Psoas muscle (tissue), 8 donors: ENCODE data around the gene EGLN1. TPM values are rescaled to one million over a fixed set of nuclear protein-coding genes. Genes with fewer than 3 reads are reported as not detected.

Experiments
- ATAC-seq, 4 donors: fragments of 200-7000 bp; cut with Tn5 transposase; one replicate each; pipeline ENCODE4 v1.9.1; 2020; ENCODE audit warnings: moderate library complexity in 3 of 4, mild to moderate bottlenecking in 2 of 4
- DNase-seq, 2 donors: peaks; one replicate each; pipeline ENCODE4 v3.0.0-alpha.2; 2020
- H3K27ac ChIP-seq: fragments of 200-600 bp; one replicate; pipeline ENCODE4 v1.8.0; 2022
- H3K27me3 ChIP-seq, 3 donors: fragments of 200-600 bp in 1 of 3; one replicate each; pipeline versions ENCODE4 v1.6.1 to v1.8.0; 2013 to 2022; ENCODE audit warnings: low read length in 2 of 3, mild to moderate bottlenecking in 2 of 3, moderate library complexity in 1 of 3; ENCODE audit not compliant: insufficient read depth in 3 of 3
- H3K36me3 ChIP-seq, 2 donors: fragments of 200-600 bp in 1 of 2; one replicate each; pipeline versions ENCODE4 v1.6.1 to v1.8.0; 2013 to 2022; ENCODE audit warnings: low read depth in 1 of 2, mild to moderate bottlenecking in 1 of 2, moderate library complexity in 1 of 2; ENCODE audit not compliant: insufficient read depth in 1 of 2
- H3K4me1 ChIP-seq: fragments of 200-600 bp; one replicate; pipeline ENCODE4 v1.8.0; 2022
- H3K4me3 ChIP-seq: fragments of 200-600 bp; one replicate; pipeline ENCODE4 v1.8.0; 2022; ENCODE audit warnings: mild to moderate bottlenecking
- H3K9me3 ChIP-seq: fragments of 200-600 bp; one replicate; pipeline ENCODE4 v1.8.0; 2022
- WGBS, 3 donors: extraction: QIAGEN DNeasy Blood & Tissue Kit; methylation state at CpG; one replicate each; pipeline versions ENCODE4 v1.1.6 to v1.1.7; 2013; 5-methylcytosine and 5-hydroxymethylcytosine counted together
- intact Hi-C, 2 donors: fragments of 100-400 bp; cut with DNase I; formaldehyde crosslinking; loops; one replicate each; pipeline versions ENCODE4 v1.11.0 to v1.14.2; 2022
- polyA plus RNA-seq, 3 donors: library from polyadenylated mRNA; stranded (reverse); fragments of 200-250 nt; gene quantifications; one replicate each; pipeline ENCODE4 v1.2.3, GENCODE V29; 2013
- total RNA-seq, 4 donors: library from RNA; stranded (reverse); fragmentation: NEBNext Ultra II Directional in 2 of 4; extraction: Animal tissue kit (Norgen Biotek cat#: 25700) in 2 of 4; gene quantifications; one replicate each; pipeline versions ENCODE4 v1.2.1 to v1.2.4, GENCODE V29; 2021 to 2023
- TF ChIP-seq, protein P1 (sequence below): fragments of 200-600 bp; IDR thresholded peaks from one replicate; pipeline ENCODE4 v1.8.0; 2022; ENCODE audit warnings: antibody characterized with exemption
- donor health status: healthy with polysubstance abuse.
- donor health status: DM: no; HTN: no; CAD: no; lungs with moderate emphysema.
- donor health status: Bipolar disorder and iron deficiency.
- donor health status: healthy.
- donor health status: DM: yes; HTN: yes; CAD: no.
- donor health status: DM: no; HTN: no; CAD: no.
- donor health status: DM: no; HTN: no; CAD: no.
- donor health status: DM: yes; HTN: yes; CAD: no.

Gene EGLN1
- total and polyA plus RNA-seq, 7 donors, result 52.4 to 596 (median 230) TPM

DNA sequence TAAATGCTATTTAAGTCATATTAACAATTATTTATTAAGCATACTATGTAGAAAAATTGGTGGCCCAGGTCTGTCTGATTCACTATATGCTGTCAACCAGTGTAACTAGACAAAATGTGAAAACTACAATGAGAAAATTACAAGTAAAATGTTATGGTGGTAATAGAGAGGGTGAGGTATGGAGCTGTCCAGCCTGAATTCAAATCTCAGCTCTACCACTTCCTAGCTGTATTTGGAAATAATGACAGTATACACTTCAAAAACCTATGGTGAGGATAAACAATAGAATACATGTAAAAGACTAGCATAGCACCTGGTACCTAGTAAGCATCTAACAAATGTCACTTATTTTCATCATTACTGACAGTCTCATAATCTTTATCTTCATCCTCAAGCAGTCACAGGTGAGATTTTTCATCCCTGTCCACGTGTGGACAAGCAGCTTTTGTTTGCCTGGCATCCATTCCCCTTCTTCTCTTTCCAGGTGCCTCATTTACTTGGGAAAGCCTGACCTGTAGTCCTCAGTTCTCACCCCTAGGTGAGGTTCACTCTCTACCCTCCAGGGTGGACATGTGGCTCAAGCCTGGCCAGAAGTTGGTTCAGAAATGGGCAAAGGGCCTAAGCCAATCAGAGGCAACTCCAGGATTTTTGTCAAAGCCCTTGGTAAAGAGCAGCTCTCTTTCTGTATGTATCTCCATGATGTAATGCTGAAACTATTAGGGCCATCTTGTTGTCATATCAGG is 29.5 kb downstream of the EGLN1 start:
- intact Hi-C loops, result no loop called here
- no peak for DNase-seq
- peaks cover 53% of the 10 kb centered on the region for H3K4me1 ChIP-seq
- no peaks in the 10 kb centered on the region for H3K9me3 ChIP-seq
- TF ChIP-seq, protein P1, sequence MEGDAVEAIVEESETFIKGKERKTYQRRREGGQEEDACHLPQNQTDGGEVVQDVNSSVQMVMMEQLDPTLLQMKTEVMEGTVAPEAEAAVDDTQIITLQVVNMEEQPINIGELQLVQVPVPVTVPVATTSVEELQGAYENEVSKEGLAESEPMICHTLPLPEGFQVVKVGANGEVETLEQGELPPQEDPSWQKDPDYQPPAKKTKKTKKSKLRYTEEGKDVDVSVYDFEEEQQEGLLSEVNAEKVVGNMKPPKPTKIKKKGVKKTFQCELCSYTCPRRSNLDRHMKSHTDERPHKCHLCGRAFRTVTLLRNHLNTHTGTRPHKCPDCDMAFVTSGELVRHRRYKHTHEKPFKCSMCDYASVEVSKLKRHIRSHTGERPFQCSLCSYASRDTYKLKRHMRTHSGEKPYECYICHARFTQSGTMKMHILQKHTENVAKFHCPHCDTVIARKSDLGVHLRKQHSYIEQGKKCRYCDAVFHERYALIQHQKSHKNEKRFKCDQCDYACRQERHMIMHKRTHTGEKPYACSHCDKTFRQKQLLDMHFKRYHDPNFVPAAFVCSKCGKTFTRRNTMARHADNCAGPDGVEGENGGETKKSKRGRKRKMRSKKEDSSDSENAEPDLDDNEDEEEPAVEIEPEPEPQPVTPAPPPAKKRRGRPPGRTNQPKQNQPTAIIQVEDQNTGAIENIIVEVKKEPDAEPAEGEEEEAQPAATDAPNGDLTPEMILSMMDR, result no peak
- no peak overlapping the region for H3K4me3 ChIP-seq
- no peaks in the 10 kb centered on the region for H3K36me3 ChIP-seq
- 29 to 42% (median 40%) methylated on average over 1 of the region's 1 CpG for WGBS, 3 donors
- H3K27ac ChIP-seq, result peak overlapping the region; percentile 30
- ATAC-seq, result peak in 3 of 4 donors; percentile 16 to 36 (median 26)
- no peaks in the 10 kb centered on the region for H3K27me3 ChIP-seq

DNA sequence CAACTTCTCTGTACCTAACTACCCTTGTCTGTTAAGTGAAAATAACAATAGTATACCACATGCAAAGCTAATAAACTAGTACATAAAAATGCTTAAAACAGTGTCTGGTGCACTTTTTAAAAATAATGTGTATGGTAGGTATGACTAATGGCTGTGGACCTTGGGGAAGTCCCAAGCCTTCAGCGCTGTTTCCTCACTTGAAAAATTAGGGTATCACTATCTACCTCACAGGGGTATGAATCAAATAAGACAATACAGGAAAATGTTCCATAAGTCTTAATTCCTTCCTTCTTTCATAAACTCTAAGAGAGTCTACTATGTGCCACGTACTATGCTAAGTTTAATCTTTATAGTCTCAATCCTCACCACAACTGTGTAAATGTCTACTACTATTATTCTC is 32.0 kb downstream of the EGLN1 start:
- Histone ChIP-seq H3K4me3 (peak overlapping the region; percentile 6), H3K4me1 (peaks cover 44% of the 10 kb centered on the region), H3K27me3 (no peaks in the 10 kb centered on the region), H3K9me3 (no peaks in the 10 kb centered on the region), H3K36me3 (no peaks in the 10 kb centered on the region), H3K27ac (peak overlapping the region; percentile 51)
- ATAC-seq, result peak in 1 of 4 donors; percentile 30
- DNase-seq, result no peak
- TF ChIP-seq, protein P1, result no peak
- WGBS, 3 donors, result 50 to 68% (median 62%) methylated on average over 2 of the region's 2 CpGs
- intact Hi-C loops, result no loop called here

DNA sequence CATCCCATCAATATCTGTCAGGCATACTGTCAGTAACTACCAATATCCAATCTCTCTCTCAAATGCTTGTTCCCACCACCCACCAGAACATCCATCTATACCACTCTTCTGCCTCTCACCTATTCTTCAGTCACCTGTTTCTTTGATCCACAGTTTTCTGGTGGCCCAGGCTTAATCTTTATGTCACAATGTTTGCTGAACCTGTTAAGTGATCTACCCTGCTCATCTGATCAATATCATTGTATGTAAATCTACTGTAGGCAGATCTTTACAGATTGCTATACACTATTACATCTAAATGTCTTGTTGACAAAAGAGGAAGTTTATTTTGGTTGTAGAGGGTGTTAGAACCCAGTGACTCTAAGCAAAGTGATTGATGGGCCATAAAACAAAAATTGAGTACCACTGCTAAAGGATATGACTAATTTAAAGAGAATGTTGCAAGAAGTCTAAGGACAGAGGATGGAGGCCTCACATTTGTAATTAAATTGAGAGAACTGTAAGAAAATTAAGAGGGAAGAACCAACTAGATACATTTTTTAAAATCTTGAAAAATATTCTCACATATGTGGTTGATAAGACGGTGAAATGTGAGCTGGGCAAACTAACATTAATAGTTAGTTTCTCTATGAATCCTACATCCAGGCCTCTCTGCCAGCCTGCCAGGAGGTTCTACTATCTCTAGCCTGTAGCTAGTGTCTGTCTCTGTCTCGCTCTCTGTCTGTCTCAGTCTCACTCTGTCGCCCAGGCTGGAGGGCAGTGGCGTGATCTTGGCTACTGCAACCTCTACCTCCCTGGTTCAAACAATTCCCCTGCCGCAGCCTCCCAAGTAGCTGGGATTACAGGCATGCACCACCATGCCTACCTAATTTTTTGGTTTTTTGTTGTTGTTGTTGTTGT is 34.1 kb downstream of the EGLN1 start:
- ATAC-seq, result no peak
- no peak overlapping the region for H3K4me3 ChIP-seq
- no peaks in the 10 kb centered on the region for H3K36me3 ChIP-seq
- 75 to 89% (median 86%) methylated on average over 5 of the region's 5 CpGs for WGBS, 3 donors
- H3K27ac ChIP-seq, result peak overlapping the region; percentile 11
- intact Hi-C loops, result no loop called here
- H3K9me3 ChIP-seq, result no peaks in the 10 kb centered on the region
- no peak for DNase-seq
- TF ChIP-seq, protein P1, result no peak
- H3K4me1 ChIP-seq, result peaks cover 46% of the 10 kb centered on the region
- no peaks in the 10 kb centered on the region for H3K27me3 ChIP-seq

DNA sequence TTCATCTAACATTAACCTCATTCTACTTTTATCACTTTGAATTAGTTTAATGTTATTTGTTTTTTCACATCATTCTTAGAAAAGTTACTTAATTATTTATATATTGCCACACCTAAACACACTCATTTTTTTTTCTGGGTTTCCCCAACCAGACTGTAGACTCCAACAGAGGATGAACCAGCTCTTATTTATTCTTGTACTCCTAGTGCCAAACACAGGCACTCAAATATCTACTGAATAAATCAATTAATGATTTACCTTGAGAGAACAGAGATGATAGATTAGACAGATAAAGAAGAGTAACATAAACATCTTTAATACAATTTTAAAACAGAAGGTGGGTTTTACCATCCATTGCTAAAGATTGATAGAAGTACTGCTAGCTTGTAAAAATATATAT is 35.6 kb downstream of the EGLN1 start:
- Histone ChIP-seq H3K4me3 (no peak overlapping the region), H3K9me3 (no peaks in the 10 kb centered on the region), H3K27ac (peak overlapping the region; percentile 74), H3K27me3 (no peaks in the 10 kb centered on the region), H3K4me1 (peaks cover 60% of the 10 kb centered on the region), H3K36me3 (no peaks in the 10 kb centered on the region)
- no peak for ATAC-seq
- DNase-seq, result no peak
- intact Hi-C loops, result no loop called here
- TF ChIP-seq, protein P1, result no peak
